HG03025 (cell line): Measurements from ENCODE around the gene PKIG.

Experiments
- ATAC-seq: cut with Tn5 transposase; IDR thresholded peaks from one replicate; pipeline ENCODE4 v1.9.1; 2021; ENCODE audit warnings: mild to moderate bottlenecking, moderate library complexity; ENCODE audit not compliant: unreplicated experiment, low FRiP score

PKIG gene

GRCh38 chr20:44637042-44637441 lies 54.7 kb downstream of the PKIG start:
- ATAC-seq: no peak

GRCh38 chr20:44637522-44638372 lies 55.4 kb downstream of the PKIG start:
- no peak for ATAC-seq

- ATAC-seq: no peak
Measured at GRCh38 chr20:44640522-44640921, 58.1 kb downstream of the PKIG start.

DNA sequence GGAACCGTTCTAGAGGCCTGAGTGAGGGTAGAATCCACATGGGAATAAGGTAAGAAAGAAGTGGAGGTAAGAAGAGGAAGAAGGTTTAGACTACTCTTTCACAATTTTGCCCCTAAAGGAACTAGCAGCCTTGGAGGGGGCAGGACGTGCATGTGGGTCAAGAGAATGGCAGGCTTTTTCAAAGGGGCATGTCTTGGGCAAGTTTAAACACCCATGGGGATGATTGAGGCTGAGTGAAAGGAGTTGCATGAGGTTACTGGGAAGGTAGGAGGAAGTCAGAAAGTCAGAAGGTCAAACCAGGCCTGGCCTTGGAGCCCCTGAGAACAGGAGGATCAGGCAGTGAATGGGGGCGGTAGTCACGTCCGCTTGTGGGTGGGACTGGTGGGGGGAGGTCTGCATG lies 58.9 kb downstream of the PKIG start:
- ATAC-seq: no peak

GRCh38 chr20:44642203-44643153 lies 60.1 kb downstream of the PKIG start:
- no peak for ATAC-seq

GRCh38 chr20:44643154-44643519 lies 60.8 kb downstream of the PKIG start:
- ATAC-seq: no peak

DNA sequence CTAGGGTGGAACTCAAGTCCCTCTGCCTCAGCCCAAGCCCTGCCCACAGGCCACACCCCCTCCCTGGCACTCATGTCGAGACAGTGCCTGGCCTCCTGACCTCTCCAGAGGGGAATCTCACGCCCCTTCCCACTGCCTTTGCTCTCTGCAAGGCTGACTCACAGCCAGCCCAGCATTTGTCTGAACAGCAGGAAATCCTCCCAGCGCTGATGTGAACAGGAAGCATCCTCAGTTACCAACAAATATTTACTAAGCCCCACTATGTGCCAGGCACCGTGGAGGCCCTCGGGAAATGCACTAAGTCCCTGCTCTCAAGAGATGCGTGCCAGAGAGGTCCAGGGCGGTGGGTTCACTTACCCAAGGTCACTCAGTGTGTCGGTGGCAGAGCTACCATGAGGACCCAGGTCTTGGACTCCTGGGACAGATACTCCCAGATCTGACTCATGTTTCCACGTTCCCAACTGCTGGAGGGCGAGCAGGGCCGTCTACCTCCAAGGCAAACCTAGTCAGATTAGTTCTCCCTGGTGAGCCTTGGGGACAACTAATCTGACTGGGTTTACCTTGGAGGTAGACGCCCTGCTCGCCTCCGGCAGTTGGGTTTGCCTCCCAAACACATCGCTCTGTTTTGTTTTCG lies 61.3 kb downstream of the PKIG start:
- no peak for ATAC-seq

- ATAC-seq: no peak
Measured at GRCh38 chr20:44644230-44644617, 61.8 kb downstream of the PKIG start.

DNA sequence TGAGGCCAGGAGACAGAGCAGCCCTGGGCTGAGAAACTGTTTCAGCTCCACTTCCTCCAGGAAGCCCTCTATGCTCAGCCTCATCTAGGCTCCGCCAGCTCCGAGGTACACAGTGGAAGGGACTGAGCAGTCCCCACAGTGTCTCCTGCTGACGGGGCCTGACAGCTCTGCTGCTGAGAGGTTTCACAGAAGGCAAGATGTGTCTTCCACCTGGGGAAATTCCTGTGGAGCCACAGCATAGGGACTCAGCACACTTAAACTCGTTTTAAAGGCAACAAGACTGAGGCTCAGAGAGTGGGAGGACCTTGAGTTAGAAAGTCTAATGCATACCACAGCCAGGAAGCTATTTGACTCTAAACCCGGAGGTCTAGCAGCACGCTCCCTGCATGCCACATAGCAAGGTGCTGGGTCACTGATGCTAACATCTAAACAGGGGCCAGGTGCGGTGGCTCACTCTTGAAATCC lies 62.3 kb downstream of the PKIG start:
- no peak for ATAC-seq

- no peak for ATAC-seq
Measured at GRCh38 chr20:44646023-44646640, 63.8 kb downstream of the PKIG start.

DNA sequence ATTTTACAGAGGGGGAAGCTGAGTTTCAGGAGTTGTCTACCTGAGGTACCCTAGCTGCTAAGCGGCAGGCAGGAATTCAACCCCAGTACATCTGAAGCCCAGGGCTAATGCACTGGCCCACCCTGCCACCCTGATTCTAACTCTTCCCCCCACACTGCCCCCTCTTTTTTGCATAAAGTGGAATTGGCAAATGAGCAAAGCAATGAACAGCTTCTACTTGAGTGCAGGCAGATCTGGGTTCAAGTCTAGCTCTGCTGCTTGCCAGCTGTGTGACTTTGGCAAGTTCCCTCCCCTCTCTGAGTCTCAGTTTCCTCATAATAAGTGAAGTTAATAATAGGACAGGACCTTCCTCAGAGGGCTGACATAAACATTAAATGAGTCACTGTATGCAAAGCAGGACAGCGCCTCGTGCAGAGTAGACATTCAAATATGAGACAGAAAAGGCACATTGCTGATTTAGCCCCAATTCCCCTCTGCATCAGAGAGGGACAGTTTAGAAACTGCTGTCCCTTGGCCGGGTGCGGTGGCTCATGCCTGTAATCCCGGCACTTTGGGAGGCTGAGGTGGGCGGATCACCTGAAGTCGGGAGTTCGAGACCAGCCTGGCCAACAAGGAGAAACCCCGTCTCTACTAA lies 64.4 kb downstream of the PKIG start:
- ATAC-seq: peak; percentile 33

- no peak for ATAC-seq
Measured at GRCh38 chr20:44648068-44648467, 65.7 kb downstream of the PKIG start.

DNA sequence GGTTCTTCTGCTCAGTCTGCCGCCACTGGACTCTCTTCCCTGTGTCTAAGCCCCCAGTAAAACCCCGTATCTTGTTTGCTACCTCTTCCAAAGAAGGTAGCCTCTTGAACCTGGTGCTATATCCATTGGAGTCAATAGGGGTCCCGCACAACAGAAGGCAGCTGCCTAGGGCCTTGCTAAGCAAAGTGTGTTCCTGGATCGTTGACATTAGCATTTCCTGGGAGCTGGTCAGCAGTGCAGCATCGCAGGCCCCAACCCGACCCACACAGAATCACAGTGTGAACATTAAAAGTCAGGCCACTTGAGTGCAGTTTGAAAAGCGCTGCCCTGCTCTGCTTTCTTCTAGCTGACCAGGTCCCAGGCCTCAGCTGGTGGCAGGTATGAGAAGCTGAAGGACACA lies 66.2 kb downstream of the PKIG start:
- ATAC-seq: no peak

GRCh38 chr20:44649126-44649525 lies 66.7 kb downstream of the PKIG start:
- ATAC-seq: no peak

- no peak for ATAC-seq
Measured at GRCh38 chr20:44649976-44650375, 67.6 kb downstream of the PKIG start.

DNA sequence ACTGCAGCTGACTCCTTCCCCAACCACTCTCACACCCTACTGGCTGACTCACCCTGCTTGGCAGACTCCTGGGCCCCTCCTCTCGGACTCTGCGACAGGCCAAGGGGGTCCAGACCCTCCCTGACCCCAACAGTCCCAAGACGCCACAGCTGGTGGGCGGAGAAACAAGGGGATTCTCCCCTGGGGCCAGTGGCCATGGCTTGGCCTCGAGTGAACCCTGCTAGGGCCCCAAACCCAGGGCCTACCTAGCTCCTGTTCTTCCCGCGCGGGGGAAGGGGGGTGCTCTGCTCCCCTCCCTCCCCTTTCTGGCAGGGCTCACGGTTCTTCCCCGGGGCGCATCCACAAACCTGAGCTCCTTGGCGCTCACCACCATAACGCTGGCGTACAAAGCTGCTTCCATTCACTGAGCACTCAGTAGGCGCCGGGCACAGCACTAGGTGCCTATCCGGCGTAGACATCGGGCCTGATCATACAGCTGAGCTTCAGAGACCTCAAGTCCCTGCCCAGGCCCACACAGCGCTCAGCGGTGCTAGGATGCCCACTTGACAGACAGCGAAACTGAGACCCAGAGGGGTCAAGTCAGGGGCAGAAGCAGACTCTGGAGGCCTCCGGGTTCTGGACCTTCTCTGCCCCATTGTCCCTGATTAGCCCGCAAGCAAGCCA lies 68.5 kb downstream of the PKIG start:
- no peak for ATAC-seq

GRCh38 chr20:44651434-44651683 lies 69.0 kb downstream of the PKIG start:
- no peak for ATAC-seq

DNA sequence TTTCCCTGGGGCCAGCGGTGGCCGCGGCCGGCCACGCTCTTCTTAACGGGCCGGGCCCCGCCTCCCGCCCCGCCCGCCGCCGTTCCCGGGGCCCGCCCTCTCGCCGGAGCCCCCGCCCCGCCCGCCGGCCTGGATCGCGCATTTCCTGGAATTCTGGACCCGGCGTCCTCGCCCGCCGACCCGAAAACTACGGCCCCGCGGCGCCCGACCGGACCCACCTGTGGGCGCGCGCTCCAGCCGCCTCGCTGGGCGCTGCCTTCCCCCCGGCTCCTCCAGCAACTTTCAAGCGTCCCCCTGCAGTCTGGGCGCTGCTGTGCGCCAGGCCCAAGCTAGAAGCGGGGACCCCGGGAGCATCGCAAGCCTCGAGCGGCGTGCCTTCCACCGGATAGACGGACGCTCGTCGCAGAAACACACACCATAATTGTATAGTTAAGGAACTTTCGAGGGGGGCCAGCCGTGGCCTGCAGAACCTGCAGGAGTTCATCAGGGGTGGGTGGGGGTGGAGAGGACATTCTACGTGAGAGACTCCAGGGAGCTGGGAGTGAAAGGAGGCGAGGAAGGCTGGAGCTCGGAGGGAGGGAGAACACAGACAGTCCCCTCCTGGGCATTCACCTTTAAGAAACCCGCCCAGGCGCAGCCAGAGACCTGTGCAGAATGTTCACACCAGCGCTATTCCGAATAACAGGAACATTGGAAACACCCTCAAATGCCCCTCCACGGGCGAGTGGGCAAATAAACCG lies 69.5 kb downstream of the PKIG start, which contains the start of gene ADA:
ADA (minus strand) TSS at position 16 of the 740 bp plus-strand sequence. CDS start 92 bp downstream, outside the sequence.
- no peak for ATAC-seq

DNA sequence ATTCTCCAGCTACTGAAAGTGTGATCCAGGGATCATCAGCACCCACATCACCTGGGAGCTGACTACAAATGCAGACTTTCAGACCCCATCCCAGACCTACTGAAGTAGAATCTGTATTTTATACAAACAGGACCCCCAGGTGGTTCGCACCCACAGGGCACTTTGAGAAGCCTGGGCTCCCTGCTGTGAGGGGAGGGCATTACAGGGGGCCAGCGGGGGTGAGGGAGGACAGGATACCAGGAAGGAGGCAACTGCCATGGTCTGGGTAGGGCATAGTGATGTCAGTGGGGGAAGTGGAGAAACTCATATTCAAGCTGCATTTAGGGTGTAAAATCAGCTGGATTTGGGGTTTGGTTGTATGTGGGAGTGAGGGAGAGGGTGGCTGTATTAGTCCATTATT lies 71.2 kb downstream of the PKIG start:
- ATAC-seq: no peak
